Hair follicle dermal papilla cell (primary cell): ENCODE data around the gene RASGRP3. TPM values are rescaled to one million over a fixed set of nuclear protein-coding genes. Genes with fewer than 3 reads are reported as not detected.

ENCODE experiments used
- small RNA-seq: library from RNA; depleted of rRNA; stranded (forward); fragments of <200 nt; gene quantifications from one replicate; pipeline ENCODE3, GENCODE V24; 2012
- total RNA-seq: library from RNA; depleted of rRNA; stranded (reverse); fragments of >200 nt; gene quantifications from 2 replicates; pipeline ENCODE4 v1.2.3, GENCODE V29; 2012

Gene RASGRP3
- total RNA-seq: 23.7 and 26.9 TPM in 2 replicates

GRCh38 chr2:33476131-33476792 is at the start of gene RASGRP3:
Gene RASGRP3, plus strand, starts transcription at chr2:33476649. Its CDS starts 38,488 bp downstream, at chr2:33515137.

GRCh38 chr2:33599175-33599942 is 122.9 kb downstream of the RASGRP3 start, which contains the start of gene FAM98A:
Gene FAM98A, minus strand, starts transcription at chr2:33599299. Its CDS starts 78 bp downstream, at chr2:33599221.

Small RNAs within 50 kb of the gene (small RNA-seq; reads per million reads assigned to genes)
- not detected for gene ATP6V0E1P3

Other genes with a start within 250 kb of the RASGRP3 start
- gene FAM98A, start 122.7 kb downstream of the RASGRP3 start, total RNA-seq: 72.0 and 188 TPM in 2 replicates